ENCODE measurements around the gene FHOD3.
"Not testable (repeated sequence)": the region's sequence is repeated elsewhere in the genome, so short reads cannot be mapped to it uniquely, and the experiment has no call there.

FHOD3 gene

GRCh38 chr18:36449451-36449850, 151.9 kb downstream of the FHOD3 start:
- no peak for DNase-seq (ENCODE audit: low read depth in 3 of 3)

- no peak for DNase-seq (ENCODE audit: low read depth in 3 of 3)
Observed at GRCh38 chr18:36450264-36450663, 152.8 kb downstream of the FHOD3 start.

GRCh38 chr18:36451454-36452251, 154.1 kb downstream of the FHOD3 start:
- DNase-seq (ENCODE audit: low read depth in 3 of 3) = no peak

- DNase-seq (ENCODE audit: low read depth in 3 of 3) = no peak
Observed at GRCh38 chr18:36454245-36454644, 156.7 kb downstream of the FHOD3 start.

GRCh38 chr18:36454848-36455458, 157.4 kb downstream of the FHOD3 start:
- DNase-seq (ENCODE audit: low read depth in 3 of 3) = no peak

- no peak for DNase-seq (ENCODE audit: low read depth in 3 of 3)
Observed at GRCh38 chr18:36455931-36456330, 158.4 kb downstream of the FHOD3 start.

GRCh38 chr18:36456622-36457021, 159.1 kb downstream of the FHOD3 start:
- no peak for DNase-seq (ENCODE audit: low read depth in 3 of 3)

GRCh38 chr18:36457683-36458082, 160.2 kb downstream of the FHOD3 start:
- no peak for DNase-seq (ENCODE audit: low read depth in 3 of 3)

GRCh38 chr18:36458306-36458705, 160.8 kb downstream of the FHOD3 start:
- DNase-seq (ENCODE audit: low read depth in 3 of 3) = no peak

- no peak for DNase-seq (ENCODE audit: low read depth in 3 of 3)
Observed at GRCh38 chr18:36459203-36459602, 161.7 kb downstream of the FHOD3 start.

- no peak for DNase-seq (ENCODE audit: low read depth in 3 of 3)
Observed at GRCh38 chr18:36459786-36460185, 162.3 kb downstream of the FHOD3 start.

- DNase-seq (ENCODE audit: low read depth in 3 of 3) = no peak
Observed at GRCh38 chr18:36460324-36460850, 162.9 kb downstream of the FHOD3 start.

- no peak for DNase-seq (ENCODE audit: low read depth in 3 of 3)
Observed at GRCh38 chr18:36460854-36461253, 163.3 kb downstream of the FHOD3 start.

- no peak for DNase-seq (ENCODE audit: low read depth in 3 of 3)
Observed at GRCh38 chr18:36461551-36461987, 164.1 kb downstream of the FHOD3 start.

- DNase-seq (ENCODE audit: low read depth in 3 of 3) = not testable (repeated sequence)
Observed at GRCh38 chr18:36463516-36463915, 166.0 kb downstream of the FHOD3 start.

- DNase-seq (ENCODE audit: low read depth in 3 of 3) = no peak
Observed at GRCh38 chr18:36464126-36464651, 166.7 kb downstream of the FHOD3 start.

- no peak for DNase-seq (ENCODE audit: low read depth in 3 of 3)
Observed at GRCh38 chr18:36465276-36465675, 167.8 kb downstream of the FHOD3 start.

GRCh38 chr18:36465970-36466369, 168.5 kb downstream of the FHOD3 start:
- DNase-seq (ENCODE audit: low read depth in 3 of 3) = no peak

- no peak for DNase-seq (ENCODE audit: low read depth in 3 of 3)
Observed at GRCh38 chr18:36467614-36468013, 170.1 kb downstream of the FHOD3 start.

- DNase-seq (ENCODE audit: low read depth in 3 of 3) = no peak
Observed at GRCh38 chr18:36468161-36468560, 170.6 kb downstream of the FHOD3 start.

GRCh38 chr18:36469461-36469860, 171.9 kb downstream of the FHOD3 start:
- no peak for DNase-seq (ENCODE audit: low read depth in 3 of 3)

- no peak for DNase-seq (ENCODE audit: low read depth in 3 of 3)
Observed at GRCh38 chr18:36470896-36471295, 173.4 kb downstream of the FHOD3 start.

GRCh38 chr18:36471393-36471792, 173.9 kb downstream of the FHOD3 start:
- no peak for DNase-seq (ENCODE audit: low read depth in 3 of 3)
